GM12872 (cell line): ENCODE measurements around the gene GABRB1.

Source experiments
- TF ChIP-seq, protein P1 (sequence below): IDR thresholded peaks from 3 replicates; pipeline ENCODE4 v1.5.1; 2011; ENCODE audit warnings: low read depth, mild to moderate bottlenecking, low read length, moderate library complexity; ENCODE audit not compliant: insufficient read depth

The GABRB1 gene

DNA sequence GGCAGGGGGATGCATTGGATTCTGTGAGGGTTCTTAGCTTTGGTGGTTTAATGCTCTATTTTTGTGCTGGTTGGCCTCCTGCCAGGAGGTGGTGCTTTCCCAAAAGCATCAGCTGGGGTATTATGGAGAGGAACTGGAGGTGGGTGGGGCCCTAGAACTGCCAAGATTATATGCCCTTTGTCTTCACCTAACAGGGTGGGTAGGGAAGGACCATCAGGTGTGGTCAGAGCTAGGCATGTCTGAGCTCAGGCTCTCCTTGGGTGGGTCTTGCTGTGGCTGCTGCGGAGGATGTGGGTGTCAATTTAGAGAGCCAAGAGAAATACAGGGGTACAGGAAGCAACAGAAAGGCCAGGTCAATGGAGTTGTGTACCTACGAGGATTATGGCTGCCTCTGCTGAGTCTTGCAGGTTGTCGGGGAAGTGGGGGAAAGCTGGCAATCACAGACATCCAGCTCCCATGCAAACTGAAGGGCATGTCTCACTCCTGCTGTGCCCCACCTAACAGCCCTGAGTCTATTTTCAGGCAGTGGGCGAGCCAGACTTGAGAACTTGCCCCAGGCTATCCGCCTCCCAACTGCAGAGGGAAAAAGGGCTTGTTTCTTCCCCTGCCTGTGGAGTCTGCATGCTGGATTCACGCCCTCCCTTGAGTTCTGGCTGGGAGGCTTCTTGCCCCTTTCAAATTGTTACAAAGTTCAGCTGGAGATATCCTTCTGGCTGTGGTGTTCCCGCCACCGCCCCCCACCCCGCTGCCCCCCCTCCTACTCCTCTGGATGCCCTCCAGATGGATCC lies 220.2 kb downstream of the GABRB1 start:
- TF ChIP-seq, protein P1, sequence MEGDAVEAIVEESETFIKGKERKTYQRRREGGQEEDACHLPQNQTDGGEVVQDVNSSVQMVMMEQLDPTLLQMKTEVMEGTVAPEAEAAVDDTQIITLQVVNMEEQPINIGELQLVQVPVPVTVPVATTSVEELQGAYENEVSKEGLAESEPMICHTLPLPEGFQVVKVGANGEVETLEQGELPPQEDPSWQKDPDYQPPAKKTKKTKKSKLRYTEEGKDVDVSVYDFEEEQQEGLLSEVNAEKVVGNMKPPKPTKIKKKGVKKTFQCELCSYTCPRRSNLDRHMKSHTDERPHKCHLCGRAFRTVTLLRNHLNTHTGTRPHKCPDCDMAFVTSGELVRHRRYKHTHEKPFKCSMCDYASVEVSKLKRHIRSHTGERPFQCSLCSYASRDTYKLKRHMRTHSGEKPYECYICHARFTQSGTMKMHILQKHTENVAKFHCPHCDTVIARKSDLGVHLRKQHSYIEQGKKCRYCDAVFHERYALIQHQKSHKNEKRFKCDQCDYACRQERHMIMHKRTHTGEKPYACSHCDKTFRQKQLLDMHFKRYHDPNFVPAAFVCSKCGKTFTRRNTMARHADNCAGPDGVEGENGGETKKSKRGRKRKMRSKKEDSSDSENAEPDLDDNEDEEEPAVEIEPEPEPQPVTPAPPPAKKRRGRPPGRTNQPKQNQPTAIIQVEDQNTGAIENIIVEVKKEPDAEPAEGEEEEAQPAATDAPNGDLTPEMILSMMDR, result no peak

DNA sequence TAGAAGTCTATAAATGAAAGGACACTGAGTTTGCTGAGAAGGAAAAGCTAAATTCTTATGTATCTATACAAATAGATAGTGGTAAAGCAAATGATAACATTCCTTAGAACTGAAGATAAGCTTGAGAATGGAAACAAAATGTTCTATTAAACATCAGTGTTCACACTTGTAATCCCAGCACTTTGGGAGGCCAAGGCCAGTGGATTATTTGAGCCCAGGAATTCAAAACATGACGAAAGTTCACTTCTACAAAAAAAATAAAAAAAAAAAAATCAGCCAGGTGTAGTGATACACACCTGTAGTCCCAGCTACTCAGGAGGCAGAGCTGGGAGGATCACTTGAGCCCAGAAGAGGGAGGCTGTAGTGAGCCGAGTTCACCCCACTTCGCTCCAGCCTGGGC lies 232.4 kb downstream of the GABRB1 start:
- TF ChIP-seq, protein P1, result no peak

DNA sequence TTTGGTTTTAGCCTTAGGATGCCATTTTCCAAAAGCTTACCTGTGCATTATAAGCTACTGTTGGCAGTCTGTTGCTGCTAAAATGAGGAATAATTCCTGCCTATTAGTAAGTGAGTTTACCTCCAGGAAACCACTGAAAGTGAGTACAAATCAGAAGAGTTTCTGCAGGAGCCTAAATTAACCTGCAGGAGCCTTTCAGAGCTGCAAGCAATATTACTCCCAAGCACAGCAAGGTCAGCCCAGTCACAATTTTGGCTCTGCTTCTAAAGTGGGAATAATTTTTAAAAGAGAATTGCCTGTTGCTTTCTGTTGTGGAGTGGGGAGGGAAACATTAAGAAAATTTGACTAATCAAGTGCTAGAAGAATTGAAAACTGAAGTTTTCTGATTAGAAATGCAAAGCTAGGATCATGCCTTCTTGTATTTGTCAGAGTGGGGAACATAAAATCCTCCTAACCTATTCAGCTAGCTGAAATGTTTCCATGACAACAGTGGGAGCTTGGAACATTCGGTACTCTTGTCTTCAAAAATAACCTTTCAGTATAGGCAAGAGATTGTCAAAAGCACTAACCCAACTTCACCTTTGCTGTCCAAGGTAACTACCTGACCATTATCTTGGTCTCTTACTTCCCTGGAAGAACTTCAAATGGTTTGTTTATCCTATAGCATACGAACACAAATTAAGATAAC lies 239.0 kb downstream of the GABRB1 start:
- TF ChIP-seq, protein P1, result no peak

DNA sequence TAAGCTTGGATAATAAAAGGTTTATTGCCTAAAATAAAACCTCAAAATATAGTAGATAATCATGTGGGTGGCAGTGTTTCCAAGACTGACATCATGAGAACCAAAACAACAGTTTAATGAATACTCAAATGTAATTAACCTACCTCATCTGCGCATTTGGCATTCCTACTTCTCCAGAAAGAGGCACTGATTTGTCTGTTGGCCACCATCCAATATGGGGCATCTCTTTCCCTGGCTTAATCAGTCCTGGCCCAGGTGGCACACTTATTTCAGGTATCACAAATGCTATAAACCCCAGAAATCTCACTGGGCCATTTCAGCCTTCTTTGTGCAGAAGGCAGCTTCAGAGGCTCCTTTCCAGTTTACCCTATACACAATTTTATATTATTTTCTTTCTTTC lies 239.9 kb downstream of the GABRB1 start:
- TF ChIP-seq, protein P1, result no peak

DNA sequence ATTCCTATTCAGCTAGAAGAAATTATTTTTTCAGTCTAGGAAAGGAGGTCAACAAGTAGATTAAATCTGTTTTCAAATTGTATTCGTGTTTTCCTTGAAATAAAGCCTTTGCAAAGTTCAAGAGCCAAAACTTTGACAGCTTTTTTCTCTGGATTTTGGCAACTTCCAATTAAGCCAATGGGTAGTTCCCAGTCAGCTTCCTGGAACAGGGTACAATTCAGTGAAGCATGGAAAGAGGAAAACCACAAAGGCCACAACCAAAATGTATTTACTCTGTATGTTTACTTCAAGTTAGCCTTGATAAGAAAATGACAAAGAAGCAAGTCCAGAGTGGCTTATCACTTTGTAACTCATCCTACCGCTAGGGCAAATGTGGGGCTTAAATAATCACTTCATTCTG lies 243.5 kb downstream of the GABRB1 start:
- TF ChIP-seq, protein P1, result no peak

DNA sequence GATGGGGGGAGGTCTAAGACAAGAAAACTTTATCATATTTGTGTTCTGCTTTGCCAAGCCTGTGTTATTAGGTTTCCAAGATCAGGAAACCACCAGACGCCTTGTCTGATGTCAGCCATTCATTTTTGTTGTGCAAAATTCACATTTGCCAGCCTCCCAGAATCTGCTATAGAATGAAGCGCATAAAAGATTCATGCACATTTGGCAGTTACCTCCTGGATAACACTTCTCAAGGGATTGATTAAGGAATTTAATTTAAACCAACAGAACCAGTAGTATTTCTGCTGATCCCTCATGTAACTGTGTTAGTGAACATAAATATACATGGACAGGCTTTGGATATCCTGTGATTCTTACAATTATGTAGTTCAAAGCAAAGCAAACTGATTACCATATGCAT lies 244.2 kb downstream of the GABRB1 start:
- TF ChIP-seq, protein P1, result no peak

DNA sequence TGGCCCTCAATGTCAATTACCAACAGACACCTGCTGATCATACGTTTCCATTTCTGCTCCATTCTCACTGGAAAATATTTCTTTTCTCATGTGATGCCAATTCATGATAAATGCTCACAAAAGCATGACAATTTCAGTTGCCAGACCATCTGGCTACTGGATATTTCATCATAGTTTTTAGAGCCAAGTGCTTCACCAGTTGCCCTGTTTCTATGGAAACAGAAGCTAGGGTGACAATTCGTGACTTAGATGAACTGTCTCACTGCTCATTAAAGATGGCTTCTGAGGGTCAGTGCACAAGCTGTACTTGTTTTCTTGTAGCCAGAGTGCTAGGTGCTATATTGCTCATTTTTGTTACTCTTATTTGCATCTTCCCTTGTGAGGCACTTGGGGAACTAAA lies 247.3 kb downstream of the GABRB1 start:
- TF ChIP-seq, protein P1, result no peak
